Brain microvascular endothelial cell (primary cell): Measurements from ENCODE around the gene FRMPD4.

ENCODE experiments used
- DNase-seq: peaks from one replicate; pipeline ENCODE4 v3.0.0-alpha.2; 2020
- H3K27ac ChIP-seq: fragments of 250-450 bp; sonication (Bioruptor Pico); 2 replicates; pipeline ENCODE4 v1.5.1; 2020; ENCODE audit warnings: mild to moderate bottlenecking, moderate library complexity
- H3K27me3 ChIP-seq: fragments of 250-450 bp; sonication (Bioruptor Pico); replicated peaks from 2 replicates; pipeline ENCODE4 v1.5.1; 2020; ENCODE audit warnings: mild to moderate bottlenecking
- H3K36me3 ChIP-seq: fragments of 250-450 bp; sonication (Bioruptor Pico); replicated peaks from 2 replicates; pipeline ENCODE4 v1.5.1; 2020; ENCODE audit warnings: mild to moderate bottlenecking
- H3K4me3 ChIP-seq: 2 replicates; pipeline ENCODE4 v1.5.1; 2011; ENCODE audit warnings: low read depth, mild to moderate bottlenecking, control low read depth, low read length, moderate library complexity
- in situ Hi-C: cut with HindIII; loops from 2 replicates; pipeline ENCODE4 v1.10.0; 2017; ENCODE audit warnings: low sequenced_read_pairs, low pct_ligation_motif_present
- TF ChIP-seq, protein P1 (sequence below): IDR thresholded peaks from 2 replicates; pipeline ENCODE4 v1.5.1; 2011; ENCODE audit warnings: low read depth, mild to moderate bottlenecking, moderate library complexity, low read length, control low read depth, inconsistent platforms; ENCODE audit errors: missing control alignments

FRMPD4 gene

DNA sequence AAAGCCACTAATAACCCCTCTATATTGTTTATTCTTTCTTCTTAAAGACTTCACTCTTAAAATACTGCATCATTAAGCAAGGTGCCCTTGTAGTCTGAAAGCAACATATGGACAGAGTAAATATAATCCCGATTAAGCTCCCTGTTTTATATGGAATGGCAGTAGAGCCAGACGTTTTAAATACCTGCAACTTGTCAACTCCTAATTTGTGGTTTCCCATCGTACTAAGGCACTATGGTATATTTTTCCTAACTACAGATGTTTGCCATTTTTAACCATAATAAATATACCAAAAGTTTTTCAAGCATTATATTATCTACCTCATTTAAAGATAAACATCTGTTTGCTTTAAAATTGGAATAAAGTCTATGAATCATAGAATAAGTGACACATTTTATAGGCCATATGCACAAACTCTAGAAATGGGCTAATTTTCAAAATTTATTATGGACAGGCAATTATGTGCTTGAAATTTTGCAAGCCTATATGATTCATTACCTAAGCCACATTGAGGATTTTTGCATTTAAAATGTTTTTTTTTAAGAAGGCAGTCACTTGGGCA is 194.6 kb downstream of the FRMPD4 start:
- H3K27ac ChIP-seq, result no peak overlapping the region
- no peaks in the 10 kb centered on the region for H3K27me3 ChIP-seq
- in situ Hi-C loops, result no loop called here
- no peaks in the 10 kb centered on the region for H3K36me3 ChIP-seq
- H3K4me3 ChIP-seq, result no peak overlapping the region
- TF ChIP-seq, protein P1, sequence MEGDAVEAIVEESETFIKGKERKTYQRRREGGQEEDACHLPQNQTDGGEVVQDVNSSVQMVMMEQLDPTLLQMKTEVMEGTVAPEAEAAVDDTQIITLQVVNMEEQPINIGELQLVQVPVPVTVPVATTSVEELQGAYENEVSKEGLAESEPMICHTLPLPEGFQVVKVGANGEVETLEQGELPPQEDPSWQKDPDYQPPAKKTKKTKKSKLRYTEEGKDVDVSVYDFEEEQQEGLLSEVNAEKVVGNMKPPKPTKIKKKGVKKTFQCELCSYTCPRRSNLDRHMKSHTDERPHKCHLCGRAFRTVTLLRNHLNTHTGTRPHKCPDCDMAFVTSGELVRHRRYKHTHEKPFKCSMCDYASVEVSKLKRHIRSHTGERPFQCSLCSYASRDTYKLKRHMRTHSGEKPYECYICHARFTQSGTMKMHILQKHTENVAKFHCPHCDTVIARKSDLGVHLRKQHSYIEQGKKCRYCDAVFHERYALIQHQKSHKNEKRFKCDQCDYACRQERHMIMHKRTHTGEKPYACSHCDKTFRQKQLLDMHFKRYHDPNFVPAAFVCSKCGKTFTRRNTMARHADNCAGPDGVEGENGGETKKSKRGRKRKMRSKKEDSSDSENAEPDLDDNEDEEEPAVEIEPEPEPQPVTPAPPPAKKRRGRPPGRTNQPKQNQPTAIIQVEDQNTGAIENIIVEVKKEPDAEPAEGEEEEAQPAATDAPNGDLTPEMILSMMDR, result no peak
- no peak for DNase-seq

DNA sequence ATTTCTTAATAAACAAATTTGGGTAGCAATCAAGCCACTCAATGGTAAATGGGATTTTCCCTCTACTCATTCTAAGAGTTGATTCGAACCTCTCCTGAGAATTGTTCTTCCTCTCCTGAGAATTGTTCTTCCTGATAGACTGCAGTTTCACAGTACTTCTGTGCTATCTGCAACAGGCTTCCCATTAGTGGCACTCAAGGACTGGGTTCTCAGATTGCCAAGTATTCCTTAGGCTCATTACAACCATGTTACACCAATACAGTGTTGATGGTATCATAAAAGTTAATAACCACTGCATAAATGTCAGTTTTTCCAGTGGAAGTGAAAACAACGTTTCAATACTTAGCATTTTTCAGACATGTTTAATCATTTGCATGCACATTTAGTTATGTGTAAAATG is 201.6 kb downstream of the FRMPD4 start:
- in situ Hi-C loops, result no loop called here
- H3K27ac ChIP-seq, result no peak overlapping the region

DNA sequence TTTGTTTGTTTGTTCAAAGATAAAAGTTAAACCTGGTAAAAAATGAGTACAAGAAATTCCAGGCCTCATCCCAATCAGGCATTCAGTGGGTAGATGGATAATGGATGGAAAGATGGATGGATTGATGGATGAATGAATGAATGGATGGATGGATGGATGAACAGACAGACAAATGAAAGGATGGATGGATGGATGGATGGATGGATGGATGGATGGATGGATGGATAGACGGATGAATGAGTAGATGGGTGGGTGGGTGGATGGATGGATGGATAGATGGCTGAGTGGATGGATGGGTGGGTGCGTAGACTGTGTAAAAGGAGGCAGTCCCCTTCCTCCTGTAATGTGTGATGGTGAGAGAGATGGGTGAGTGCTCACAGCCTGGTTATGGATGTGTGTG is 206.7 kb downstream of the FRMPD4 start:
- H3K27ac ChIP-seq, result no peak overlapping the region
- H3K36me3 ChIP-seq, result no peaks in the 10 kb centered on the region
- no peak overlapping the region for H3K4me3 ChIP-seq
- DNase-seq, result no peak
- TF ChIP-seq, protein P1, result no peak
- no peaks in the 10 kb centered on the region for H3K27me3 ChIP-seq
- in situ Hi-C loops, result no loop called here

More for the DNA sequence above, 201.6 kb downstream of the FRMPD4 start:
- no peaks in the 10 kb centered on the region for H3K36me3 ChIP-seq
- H3K27me3 ChIP-seq, result no peaks in the 10 kb centered on the region
- H3K4me3 ChIP-seq, result no peak overlapping the region
- no peak for DNase-seq
- TF ChIP-seq, protein P1, result no peak

DNA sequence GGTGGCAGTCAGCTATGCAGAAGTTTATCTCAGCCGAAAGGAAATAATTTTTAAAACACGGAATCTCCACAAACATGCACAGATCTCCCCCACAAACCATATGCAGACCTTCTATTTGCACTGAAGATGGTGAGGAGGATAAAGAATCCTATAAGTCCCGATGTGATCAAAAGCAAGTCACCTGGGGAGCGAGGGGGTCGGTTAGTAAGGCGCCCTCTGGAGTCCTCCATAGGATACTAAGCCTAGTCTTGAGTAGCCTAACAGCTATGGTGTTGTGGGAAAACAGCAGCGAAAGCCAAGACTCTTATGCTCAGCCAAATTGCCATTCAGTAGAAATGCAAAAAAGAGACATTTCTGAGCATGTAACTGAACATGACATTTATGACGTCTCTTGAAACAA is 210.9 kb downstream of the FRMPD4 start:
- Histone ChIP-seq H3K27ac (no peak overlapping the region), H3K4me3 (no peak overlapping the region), H3K27me3 (no peaks in the 10 kb centered on the region), H3K36me3 (no peaks in the 10 kb centered on the region)
- in situ Hi-C loops, result no loop called here
- DNase-seq, result no peak
- TF ChIP-seq, protein P1, result no peak

DNA sequence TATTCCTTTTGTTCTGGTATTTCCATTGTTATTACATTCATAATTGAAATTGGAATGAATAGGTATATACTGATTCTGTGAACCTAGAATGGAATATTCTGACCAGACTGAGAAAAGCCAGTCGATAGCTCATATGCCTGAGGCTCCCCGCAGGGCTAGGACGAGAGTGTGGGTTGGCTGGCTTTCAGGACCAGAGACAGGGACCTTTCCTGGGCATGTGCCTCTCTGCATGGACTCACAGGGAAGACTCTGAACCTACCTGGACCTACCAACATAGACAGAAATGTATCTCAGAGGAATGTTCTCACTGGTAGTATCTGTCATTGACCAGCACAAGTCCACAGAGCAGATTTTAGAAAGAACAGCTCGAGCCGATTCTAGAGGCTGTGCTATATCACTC is 214.6 kb downstream of the FRMPD4 start:
- DNase-seq, result no peak
- no peaks in the 10 kb centered on the region for H3K36me3 ChIP-seq
- H3K27ac ChIP-seq, result no peak overlapping the region
- in situ Hi-C loops, result no loop called here
- TF ChIP-seq, protein P1, result no peak
- H3K27me3 ChIP-seq, result no peaks in the 10 kb centered on the region
- no peak overlapping the region for H3K4me3 ChIP-seq

DNA sequence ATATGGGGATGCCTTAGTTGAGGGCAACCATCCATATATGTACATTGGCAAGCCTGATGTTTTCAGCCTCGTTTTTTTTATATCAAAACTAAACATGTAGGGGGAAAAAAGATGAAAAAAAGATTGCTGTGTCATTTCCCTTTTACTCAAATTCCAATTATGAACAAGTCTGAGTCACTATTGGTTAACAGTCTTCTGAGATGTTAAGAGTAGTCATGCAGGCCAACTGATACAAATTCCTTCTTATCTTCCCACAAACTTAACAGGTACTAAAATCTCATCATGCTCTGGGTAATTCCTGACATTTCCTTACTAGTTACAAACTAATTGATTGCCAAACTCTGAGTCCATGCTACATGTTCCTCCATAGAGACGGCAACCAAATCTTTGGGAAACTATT is 222.1 kb downstream of the FRMPD4 start:
- Histone ChIP-seq H3K27me3 (no peaks in the 10 kb centered on the region), H3K4me3 (no peak overlapping the region), H3K27ac (peak overlapping the region; percentile 61), H3K36me3 (no peaks in the 10 kb centered on the region)
- TF ChIP-seq, protein P1, result no peak
- in situ Hi-C loops, result no loop called here
- peak; percentile 2 for DNase-seq
